ENCODE measurements around the gene FHIT.
"Not testable (repeated sequence)": the region's sequence is repeated elsewhere in the genome, so short reads cannot be mapped to it uniquely, and the experiment has no call there.

The FHIT gene

DNA sequence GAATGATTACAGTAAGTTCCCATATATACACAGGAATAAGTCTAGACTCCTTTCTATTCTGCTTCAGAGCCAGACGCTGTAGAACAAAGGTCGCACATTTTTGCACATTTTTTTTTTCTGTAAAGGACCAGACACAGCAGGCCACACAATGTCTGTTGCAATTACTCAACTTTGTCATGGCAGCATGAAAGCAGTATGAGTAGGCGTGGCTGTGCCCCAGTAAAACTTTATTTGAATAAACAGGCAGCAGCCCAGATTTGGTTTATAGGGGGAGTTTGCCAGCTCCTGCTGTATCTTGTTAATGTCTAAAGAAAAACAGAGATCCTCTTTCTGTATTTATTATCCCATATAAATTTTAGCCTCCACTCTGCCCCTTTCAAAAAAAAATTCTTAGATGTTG, 708.3 kb downstream of the FHIT start:
- no peak for DNase-seq

DNA sequence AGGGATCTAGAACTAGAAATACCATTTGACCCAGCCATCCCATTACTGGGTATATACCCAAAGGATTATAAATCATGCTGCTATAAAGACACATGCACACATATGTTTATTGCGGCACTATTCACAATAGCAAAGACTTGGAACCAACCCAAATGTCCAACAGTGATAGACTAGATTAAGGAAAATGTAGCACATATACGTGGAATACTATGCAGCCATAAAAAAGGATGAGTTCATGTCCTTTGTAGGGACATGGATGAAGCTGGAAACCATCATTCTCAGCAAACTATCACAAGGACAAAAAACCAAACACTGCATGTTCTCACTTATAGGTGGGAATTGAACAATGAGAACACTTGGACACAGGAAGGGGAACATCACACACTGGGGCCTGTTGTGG, 711.9 kb downstream of the FHIT start:
- DNase-seq, result not testable (repeated sequence)

DNA sequence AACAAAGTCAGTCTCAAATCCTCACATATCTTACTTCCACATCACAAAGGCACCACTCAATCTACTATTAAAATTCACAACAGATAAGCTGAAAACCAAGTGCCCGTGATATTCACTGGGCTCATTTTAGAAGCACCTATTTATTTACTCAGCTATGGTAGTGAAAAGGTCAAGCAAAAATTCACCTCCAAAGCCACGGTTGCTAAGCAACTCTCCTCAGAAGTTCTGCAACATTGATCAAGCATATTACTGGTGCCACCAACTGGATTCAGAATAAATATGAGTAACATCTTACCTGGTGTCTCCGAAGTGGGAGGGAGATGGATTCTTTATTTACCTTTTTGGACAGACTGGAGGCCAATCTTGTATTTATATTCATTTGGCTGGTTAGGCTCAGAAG, 714.8 kb downstream of the FHIT start:
- DNase-seq, result no peak

DNA sequence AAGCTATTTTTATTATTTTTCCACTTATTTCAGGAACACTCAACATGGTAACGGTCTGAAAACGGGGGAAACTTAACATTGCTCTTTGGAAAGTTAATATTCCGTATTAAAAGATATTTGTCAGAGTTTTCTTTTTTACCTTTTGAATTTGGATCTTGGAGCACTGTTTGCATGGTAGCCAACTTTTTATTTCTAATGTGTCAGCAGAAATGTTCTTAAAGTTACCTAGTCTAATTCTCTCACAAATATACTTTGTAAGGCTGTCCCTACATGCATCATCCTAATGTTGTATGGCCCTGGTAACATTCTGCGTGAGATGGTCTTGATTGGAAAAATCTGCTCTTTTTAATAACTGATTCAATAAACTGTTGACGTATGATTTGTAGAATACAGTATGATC, 719.5 kb downstream of the FHIT start:
- no peak for DNase-seq

DNA sequence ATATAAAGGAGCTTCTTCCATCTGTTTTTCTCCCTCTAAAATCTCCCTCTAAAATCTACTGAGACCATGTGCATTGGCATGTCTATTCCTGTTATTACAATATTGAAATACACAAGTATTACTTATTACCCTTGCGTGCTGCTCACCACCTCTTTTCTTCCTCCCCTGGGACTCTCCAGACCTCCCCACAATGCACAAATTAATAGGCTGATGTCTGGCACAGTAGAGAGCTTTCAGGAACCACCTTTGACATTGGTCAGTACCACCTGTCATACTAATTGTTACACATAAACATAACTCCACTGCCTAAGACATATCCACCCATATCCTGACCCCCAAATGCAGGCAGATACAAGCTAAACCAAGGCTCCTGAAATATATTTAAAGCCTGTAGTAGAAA, 722.6 kb downstream of the FHIT start:
- no peak for DNase-seq

DNA sequence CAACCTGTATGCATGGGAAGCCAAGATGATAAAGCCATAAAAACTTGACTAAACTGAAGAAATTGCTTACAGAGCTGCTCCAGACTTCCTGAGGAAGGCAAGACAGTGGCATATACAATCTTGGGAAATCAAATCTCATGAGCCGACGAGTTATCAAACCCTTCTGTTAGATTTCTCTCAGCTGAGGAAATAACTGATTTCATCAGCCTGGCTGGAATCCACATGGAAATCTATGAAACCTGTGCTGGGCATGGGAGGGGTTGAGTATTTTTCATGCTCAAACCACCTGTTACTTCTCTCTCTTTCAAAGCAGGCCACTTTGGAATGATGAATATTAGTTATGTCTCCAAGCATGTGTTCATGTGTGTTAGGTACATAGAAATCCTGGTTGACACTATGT, 727.7 kb downstream of the FHIT start:
- DNase-seq, result no peak

DNA sequence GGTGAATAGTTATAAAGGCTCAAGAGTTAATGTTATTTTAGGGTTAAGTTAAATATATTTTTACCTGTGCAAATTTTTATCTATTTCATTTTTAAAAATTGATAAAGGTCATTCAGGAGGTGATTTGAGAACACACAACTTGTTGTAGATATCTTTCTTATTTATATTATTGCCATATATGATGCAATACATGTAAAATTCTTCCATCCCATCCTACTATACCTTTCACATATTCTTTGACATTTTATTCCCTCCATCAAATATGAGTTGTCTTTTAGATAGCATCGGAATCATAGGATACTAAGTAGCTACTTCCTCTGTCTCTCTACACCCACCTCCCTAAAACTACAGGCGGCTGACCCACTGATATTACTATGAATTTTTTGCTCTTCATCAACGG, 734.1 kb downstream of the FHIT start:
- no peak for DNase-seq

DNA sequence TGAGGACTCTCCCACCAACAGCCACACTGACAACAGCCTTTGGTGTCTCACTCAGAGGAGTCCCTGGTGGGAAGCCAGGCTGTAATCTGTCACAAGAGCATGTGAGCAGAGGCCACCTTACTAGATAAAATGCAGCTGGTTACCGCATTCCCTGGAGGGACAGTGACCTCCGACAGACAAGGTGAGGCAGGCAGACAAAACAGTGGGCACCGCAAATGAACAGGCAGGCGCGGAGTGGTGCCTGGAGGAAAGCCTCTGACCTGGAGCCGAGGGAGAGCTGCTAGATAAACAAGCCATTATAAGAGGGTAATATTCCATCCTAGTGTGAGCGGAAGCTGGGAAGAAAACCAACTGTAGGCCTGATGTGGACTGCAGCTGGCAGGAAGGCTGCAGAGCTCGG, 736.4 kb downstream of the FHIT start:
- DNase-seq, result no peak

DNA sequence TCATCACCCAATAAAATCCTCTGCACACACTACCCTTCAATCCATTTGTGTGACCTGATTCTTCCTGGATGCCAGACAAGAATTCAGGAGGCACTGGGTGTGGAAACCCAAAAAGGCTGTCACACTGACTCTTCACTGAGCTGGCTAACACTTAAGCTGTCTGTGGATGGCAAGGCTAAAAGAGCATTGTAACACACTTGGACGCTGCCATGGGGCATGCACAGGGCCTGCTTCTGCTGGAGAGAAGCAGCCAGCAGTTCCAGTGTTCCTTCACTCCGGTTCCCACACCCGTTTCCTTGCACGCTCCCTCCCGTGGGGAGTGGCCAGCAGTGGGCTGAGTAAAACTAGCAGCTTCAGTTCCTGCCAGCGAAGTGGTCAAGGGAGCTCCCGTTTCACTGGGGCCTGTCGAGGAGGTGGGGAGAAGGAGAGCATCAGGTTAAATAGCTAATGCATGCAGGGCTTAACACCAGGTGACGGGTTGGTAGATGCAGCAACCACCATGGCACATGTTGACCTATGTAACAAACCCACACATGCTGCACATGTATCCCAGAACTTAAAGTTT, 737.1 kb downstream of the FHIT start:
- no peak for DNase-seq

DNA sequence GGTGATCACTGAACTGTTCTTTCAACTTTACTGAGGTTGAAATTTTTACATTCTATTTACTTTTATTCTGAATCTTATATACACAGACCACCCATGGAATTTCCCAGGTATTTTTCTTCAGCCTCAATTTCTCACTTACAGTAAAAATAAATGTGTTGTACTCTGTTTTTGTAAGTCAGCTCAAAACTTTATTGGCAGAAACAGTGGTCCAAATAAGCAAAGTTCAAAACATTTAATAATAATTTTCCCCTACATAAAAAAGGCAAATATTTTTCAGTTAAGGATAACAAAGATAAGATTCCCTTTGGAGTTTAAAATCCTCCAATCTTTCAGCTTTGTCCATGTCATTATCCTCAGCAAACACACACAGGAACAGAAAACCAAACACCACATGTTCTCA, 738.0 kb downstream of the FHIT start:
- no peak for DNase-seq

DNA sequence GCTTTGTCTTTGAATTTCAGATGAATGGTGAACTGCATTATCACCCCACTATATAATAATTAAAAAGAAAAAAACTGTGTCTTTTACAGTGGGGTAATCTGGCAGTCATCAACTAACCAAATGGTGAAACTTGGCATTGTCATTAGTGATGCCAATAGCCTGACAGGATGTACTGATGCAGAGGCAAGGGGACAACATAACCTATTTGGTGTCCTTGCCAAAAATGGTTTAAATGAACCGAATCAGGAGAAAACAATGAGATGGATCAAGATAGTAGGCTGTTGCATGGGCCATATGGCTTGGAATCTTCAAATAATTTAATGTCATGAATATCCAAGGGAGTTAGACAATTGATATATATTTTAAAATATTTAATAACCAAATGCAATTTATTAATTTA, 738.7 kb downstream of the FHIT start:
- DNase-seq, result no peak

DNA sequence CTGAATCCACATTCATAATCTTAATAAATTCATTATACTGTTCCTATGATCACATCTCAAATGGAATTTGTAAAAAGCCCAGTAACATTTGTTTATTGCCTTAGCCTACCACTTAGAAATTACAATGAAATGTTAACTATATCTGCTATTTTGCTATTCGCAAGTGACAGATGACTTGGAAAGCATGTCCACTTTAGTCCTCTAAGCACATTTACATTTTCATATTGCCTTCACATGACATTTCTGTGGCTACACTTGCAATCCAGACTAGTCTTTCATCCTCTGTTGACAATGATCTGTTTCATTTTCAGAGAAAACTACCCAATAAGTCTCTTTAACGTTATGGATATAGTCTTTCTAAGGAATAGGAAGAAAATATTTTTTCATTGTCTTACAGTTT, 741.8 kb downstream of the FHIT start:
- DNase-seq, result no peak

DNA sequence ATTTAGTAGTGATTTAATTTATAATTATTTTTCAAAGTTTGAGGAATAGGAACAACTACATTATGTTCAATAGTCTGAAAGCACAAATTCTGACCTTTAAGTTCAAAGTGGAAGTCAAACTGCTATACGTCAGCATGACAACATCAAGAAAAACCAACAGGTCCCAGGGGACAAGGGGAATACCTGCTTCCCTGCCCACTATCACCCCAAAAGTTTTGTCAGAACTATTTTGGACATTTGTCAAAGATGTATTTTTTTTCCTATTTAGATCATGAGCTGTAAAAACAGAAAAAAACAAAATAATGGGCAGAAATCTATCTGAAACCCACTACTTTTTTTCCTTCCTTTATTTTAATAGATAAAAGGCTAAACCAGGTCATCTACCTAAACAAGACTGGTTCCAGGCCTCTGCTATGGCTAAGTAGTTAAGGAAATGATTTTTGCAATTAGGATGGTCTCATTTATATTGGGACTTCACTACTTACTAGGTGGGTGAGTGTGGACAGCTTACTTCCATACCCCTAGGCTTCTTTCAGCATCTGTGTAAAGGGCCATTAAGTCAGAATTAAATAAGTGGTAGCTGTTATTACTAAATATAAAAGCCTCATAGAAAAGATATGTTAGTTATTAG, 746.3 kb downstream of the FHIT start:
- DNase-seq, result no peak

DNA sequence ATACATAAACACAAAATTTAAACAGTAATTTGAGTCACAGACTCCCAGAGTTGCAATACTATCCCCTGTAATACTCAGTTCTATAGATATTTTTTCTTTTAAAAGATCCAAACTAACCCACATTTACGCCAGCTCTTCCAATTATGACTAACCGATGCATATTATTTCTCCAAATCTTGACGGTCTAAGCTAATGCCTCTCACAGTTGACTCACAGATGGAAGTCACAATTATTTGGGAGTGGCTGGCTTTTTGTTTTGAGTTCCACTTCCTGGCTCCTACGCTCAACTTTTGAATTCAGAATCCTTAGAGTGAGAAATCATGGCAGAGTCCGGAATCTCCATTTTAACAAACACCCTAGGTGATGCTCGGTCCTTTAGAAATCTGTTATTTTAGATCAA, 749.9 kb downstream of the FHIT start:
- no peak for DNase-seq

DNA sequence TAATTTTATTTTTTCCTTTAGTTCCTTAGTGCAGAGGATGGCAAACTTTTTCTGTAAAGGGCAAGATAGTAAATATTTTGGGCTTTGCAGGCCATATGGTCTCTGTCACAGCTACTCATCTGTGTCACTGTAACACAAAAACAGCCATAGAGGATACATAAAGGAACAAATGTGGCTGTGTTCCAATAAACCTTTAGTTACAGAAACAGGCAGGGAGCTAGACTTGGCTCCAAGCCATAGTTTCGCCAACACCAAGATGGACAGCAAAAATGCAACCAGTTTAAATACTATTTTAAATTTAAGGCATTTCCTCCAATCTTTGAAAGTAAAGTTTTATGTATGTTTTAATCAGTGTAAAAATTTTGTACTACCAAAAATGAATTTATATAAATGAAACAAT, 753.4 kb downstream of the FHIT start:
- DNase-seq, result no peak

DNA sequence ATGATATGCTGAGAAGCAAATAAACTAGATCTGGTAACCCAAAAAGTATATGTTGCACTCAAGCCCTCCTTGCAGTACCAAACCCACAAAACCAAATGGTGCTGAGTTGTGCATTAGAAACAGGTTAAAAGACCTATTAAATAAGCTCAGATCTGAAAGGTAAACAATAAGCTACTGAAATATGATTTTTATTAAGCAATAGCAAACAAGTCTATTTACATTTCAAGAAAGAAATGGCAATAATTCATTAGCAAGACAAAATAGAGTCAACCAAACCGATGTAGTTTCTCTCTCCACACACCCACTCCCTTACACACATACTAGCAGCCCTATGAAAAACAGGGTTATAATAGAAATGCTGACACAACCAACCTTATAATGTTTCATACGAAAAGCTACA, 760.3 kb downstream of the FHIT start:
- no peak for DNase-seq

DNA sequence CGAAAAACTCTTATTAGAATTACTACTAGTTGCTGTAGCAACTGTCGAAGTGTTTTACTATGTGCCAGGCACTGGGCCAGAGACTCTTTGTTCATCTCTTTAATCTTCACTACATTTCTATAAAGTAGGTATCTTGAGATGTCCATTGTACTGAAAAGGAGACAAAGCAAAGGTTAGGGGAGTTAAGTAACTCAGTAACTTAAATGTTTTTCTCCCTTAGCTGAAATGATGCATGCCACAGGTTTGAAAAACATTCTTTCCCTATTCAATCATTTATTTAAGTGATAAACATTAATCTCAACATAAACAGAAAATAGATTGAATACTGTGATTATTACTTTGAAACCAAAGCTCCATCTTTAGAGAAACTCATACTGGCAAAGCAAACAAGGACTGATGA, 776.2 kb downstream of the FHIT start:
- no peak for DNase-seq

DNA sequence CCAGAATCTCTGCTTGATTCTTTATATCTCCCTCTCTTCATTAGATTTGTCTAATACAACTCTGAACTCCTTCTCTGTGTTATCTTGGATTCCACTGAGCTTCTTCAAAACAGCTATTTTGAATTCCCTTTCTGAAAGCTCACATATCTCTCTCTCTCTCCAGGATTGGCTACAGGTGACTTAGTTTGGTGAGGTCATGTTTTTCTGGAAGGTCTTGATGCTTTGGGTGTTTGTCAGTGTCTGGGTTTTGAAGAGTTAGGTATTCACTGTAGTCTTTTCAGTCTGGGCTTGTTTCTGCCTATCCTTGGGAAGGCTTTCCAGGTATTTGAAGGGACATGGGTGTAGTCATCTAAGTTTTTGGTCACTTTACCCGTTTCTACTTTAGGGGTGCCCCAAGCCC, 781.8 kb downstream of the FHIT start:
- DNase-seq, result no peak

DNA sequence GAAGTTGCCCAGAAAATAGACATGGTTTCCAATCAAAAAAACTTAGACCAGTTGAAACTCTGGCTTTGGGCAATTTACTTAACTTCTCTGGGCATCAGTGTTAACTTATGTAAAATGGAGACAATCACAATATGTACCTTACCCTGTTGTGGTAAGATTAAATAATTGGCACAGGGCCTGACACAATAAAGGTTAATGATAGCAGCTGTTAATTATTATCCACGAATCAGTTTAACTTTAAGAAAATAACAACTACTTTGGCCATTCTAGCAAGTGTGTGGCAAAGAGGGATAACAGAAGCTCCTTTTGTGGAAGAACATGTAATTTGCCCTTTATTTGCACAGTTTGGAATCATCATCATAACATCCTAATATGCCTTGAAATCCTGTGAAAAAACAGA, 787.6 kb downstream of the FHIT start:
- no peak for DNase-seq

DNA sequence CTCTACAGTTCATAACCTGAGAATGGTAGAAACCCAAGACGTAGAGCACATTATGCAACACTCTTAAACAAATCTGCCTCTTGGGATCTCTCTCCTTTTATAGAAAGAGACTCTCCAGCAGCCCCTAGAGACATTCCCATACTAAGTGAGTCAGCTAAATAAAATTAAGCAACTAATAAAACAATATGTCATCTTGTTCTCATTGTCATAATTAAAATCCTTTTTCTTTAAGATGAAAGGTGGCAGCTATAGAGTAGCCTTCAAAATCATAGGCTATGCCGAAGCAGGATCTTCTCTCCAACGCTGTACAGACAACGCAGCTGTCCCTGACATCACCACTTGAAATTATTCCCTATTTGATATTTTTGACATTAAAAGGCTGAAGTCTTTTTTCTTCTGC, 790.0 kb downstream of the FHIT start:
- no peak for DNase-seq

DNA sequence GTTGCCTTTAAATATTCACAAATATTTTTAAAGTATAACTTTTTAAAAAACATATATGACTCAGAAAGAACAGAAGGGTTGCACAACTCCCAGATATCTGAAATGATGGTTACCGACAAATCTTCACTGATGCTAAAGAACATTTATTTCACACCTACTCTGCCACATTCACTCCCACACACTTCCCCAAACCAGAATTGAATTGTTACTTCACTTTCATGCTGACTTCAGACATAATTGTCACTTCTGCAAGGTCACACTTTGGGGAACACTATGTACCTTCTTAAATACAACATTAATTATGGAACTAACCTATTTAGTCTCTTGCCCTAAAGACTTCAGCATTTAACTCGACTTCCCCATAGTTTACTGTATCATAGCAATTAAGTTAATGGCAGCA, 795.1 kb downstream of the FHIT start:
- DNase-seq, result no peak

DNA sequence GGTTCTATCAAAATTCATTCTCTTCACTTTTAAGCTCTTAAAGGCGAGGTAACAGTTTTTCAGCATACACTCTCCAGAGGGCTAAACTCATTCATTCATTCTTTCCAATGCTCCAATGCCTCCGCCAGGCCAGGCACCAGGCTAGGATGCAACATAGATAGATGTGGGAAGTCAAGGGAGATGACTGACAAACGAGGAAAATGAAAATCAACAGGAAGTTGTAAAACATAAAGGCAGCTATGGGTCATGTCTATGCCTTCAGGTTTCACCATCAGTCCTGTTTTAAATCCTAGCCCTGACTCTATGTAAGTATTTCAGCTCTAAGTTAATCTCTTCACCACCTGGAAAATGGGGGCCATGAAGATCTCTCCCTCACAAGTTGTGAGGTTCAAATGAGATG, 797.9 kb downstream of the FHIT start:
- no peak for DNase-seq

DNA sequence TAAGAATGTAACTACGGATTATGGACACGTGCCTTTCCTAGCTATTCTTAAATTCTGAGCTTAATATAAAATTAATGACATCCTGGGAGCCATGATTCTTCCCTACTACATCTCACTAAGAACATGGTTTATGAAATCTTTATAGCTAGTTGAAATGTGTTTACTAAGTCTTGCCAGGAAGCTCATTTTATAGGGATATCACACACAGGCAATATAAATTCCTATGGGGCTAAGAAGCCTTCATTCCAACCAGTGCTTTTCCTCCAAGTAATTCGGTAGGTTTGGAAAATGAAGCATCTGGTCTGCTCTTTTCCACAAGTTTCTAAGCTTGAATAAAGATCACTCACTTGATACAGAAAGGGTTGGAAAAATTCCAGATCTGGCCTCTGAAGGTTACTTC, 802.6 kb downstream of the FHIT start:
- no peak for DNase-seq

DNA sequence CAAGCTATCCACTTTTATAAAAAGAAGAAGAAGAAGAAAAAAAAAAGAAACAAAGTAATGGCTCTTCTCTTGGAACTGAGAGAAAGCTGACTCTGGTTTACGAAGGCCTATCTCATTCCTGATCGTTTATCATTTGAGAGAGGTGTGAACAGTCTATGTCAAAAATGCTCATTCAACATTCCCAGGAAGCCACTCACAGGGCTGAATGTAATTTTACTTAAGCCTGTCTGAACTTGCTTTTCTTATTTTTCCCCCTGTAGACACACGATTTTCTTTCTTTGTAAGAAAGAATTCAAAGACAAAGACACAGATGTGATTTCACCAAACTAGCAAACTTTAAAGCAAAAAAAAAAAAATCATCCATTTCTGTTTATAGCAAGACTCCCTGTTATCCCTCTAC, 805.8 kb downstream of the FHIT start:
- DNase-seq, result no peak

DNA sequence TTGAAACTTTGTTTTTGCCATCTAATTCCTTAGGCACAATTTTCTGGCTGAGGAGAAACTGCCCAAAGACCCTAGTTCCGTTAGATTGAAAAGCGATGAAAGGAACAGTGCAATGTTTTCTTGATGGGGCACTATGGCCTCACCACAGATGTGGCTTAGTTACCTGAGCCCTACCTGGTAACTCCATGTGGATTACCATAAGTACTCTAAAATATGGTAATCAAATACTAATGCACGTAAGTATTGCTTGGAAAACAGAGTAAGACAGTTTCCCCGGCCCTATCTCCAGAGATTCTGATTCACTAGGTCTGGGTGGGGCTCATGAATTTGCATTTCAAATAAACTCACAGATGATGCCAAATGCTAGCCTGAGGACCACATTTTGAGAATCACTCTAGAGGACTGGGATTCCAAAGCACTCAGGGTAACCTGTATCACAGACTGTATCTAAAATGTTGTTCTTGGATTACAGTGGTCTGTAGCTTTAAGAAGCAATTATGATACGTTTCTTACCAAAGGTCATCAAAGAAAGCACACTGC, 806.3 kb downstream of the FHIT start:
- no peak for DNase-seq
